DMS153 treated with DMSO at 0.1 percent for 48 hours (cell line): ENCODE data around the gene DUSP6.

Source experiments
- DNase-seq: peaks from one replicate; lab custom pipeline; 2025; ENCODE audit not compliant: unreplicated experiment; lab: John Stamatoyannopoulos, UW

Gene DUSP6

GRCh38 chr12:89334548-89335169, 17.6 kb downstream of the DUSP6 start:
- no peak for DNase-seq

GRCh38 chr12:89333564-89334252, 18.6 kb downstream of the DUSP6 start:
- no peak for DNase-seq

GRCh38 chr12:89328151-89329030, 23.9 kb downstream of the DUSP6 start:
- DNase-seq, result no peak

GRCh38 chr12:89327486-89328094, 24.7 kb downstream of the DUSP6 start:
- DNase-seq, result no peak

- no peak for DNase-seq
These were observed 25.9 kb downstream of the DUSP6 start for GRCh38 chr12:89326239-89327040.

- DNase-seq, result no peak
These were observed 26.8 kb downstream of the DUSP6 start for GRCh38 chr12:89325495-89325894.

- DNase-seq, result no peak
These were observed 27.9 kb downstream of the DUSP6 start for GRCh38 chr12:89324437-89324836.

GRCh38 chr12:89323568-89324218, 28.6 kb downstream of the DUSP6 start:
- DNase-seq, result no peak

- DNase-seq, result no peak
These were observed 31.6 kb downstream of the DUSP6 start for GRCh38 chr12:89320735-89321134.

GRCh38 chr12:89319606-89320005, 32.7 kb downstream of the DUSP6 start:
- no peak for DNase-seq

- no peak for DNase-seq
These were observed 33.2 kb downstream of the DUSP6 start for GRCh38 chr12:89319122-89319521.

- DNase-seq, result no peak
These were observed 35.6 kb downstream of the DUSP6 start for GRCh38 chr12:89316705-89317139.

GRCh38 chr12:89314060-89314761, 38.1 kb downstream of the DUSP6 start:
- DNase-seq, result no peak

GRCh38 chr12:89311703-89312293, 40.5 kb downstream of the DUSP6 start:
- DNase-seq, result no peak

GRCh38 chr12:89309815-89310214, 42.5 kb downstream of the DUSP6 start:
- DNase-seq, result no peak

GRCh38 chr12:89309440-89309802, 42.9 kb downstream of the DUSP6 start:
- DNase-seq, result no peak

GRCh38 chr12:89307474-89308253, 44.6 kb downstream of the DUSP6 start:
- no peak for DNase-seq

- DNase-seq, result no peak
These were observed 45.4 kb downstream of the DUSP6 start for GRCh38 chr12:89306827-89307473.
